A549 (cell line): Measurements from ENCODE around the gene FIGN. TPM values are rescaled to one million over a fixed set of nuclear protein-coding genes. Genes with fewer than 3 reads are reported as not detected.

ENCODE experiments used
- ATAC-seq, 2 experiments: fragments of 200-7000 bp in 1 of 2; fragments of >200 bp in 1 of 2; cut with Nextera tagmentation in 1 of 2; cut with Tn5 transposase in 1 of 2; 3 replicates each; pipeline versions ENCODE4 v1.8.0 to v1.9.1; 2018 to 2020; ENCODE audit warnings: mild to moderate bottlenecking in 1 of 2, moderate library complexity in 1 of 2
- CTCF ChIA-PET: fragments of 300-600 bp; sonication (Branson Sonifier 250); formaldehyde crosslinking; extraction: SDS; loops from one replicate; lab custom pipeline; 2021; ENCODE audit warnings: antibody characterized with exemption, inconsistent platforms; lab: Yijun Ruan, JAX
- POLR2A ChIA-PET: fragments of 350-600 bp; formaldehyde crosslinking; extraction: SDS; loops from one replicate; lab custom pipeline; 2021; ENCODE audit warnings: antibody characterized with exemption, inconsistent platforms; lab: Yijun Ruan, JAX
- DNase-seq, 2 experiments: peaks; one replicate each; pipeline versions ENCODE4 v3.0.0 to v3.0.0-alpha.2; 2011 to 2016; ENCODE audit warnings: low read depth in 1 of 2, low spot score in 1 of 2
- FAIRE-seq: peaks from 2 replicates; lab custom pipeline; 2011; peaks lifted over from hg19 to GRCh38; lab: Jason Lieb, UNC
- H3K27ac ChIP-seq, 2 experiments: fragments of >200 bp; sonication (Bioruptor Twin); formaldehyde crosslinking; 3 replicates each; pipeline ENCODE4 v1.5.1; 2016 to 2017
- H3K4me1 ChIP-seq: fragments of >200 bp; sonication (Bioruptor Twin); formaldehyde crosslinking; 3 replicates; pipeline ENCODE4 v1.6.1; 2016
- H3K4me2 ChIP-seq: fragments of >200 bp; sonication (Bioruptor Twin); formaldehyde crosslinking; 3 replicates; pipeline ENCODE4 v1.6.1; 2016
- H3K4me3 ChIP-seq: fragments of >200 bp; sonication (Bioruptor Twin); formaldehyde crosslinking; 3 replicates; pipeline ENCODE4 v1.5.1; 2016
- H3K9me3 ChIP-seq: fragments of >200 bp; sonication (Bioruptor Twin); formaldehyde crosslinking; 3 replicates; pipeline ENCODE4 v1.6.1; 2016
- CBX2 ChIP-seq: fragments of 200-600 bp; sonication (generic); IDR thresholded peaks from 2 replicates; pipeline ENCODE4 v1.6.1; 2016; ENCODE audit warnings: low read depth, mild to moderate bottlenecking, borderline replicate concordance
- CBX8 ChIP-seq: fragments of 200-600 bp; sonication (generic); IDR thresholded peaks from 2 replicates; pipeline ENCODE4 v1.6.1; 2016
- CEBPB ChIP-seq, 2 experiments: fragments of >200 bp in 1 of 2; sonication (Bioruptor Twin) in 1 of 2; formaldehyde crosslinking in 1 of 2; IDR thresholded peaks; 2 replicates each; pipeline ENCODE4 v1.6.1; 2012 to 2016
- CHD2 ChIP-seq: fragments of 150-350 bp; IDR thresholded peaks from 2 replicates; pipeline ENCODE4 v1.6.1; 2014; ENCODE audit warnings: low read length; ENCODE audit not compliant: partially characterized antibody
- CHD4 ChIP-seq: fragments of 200-600 bp; sonication (generic); IDR thresholded peaks from 2 replicates; pipeline ENCODE4 v1.6.1; 2016; ENCODE audit warnings: antibody characterized with exemption, mild to moderate bottlenecking, borderline replicate concordance
- EHF ChIP-seq: fragments of 250-450 bp; sonication (Bioruptor Pico); IDR thresholded peaks from 2 replicates; pipeline ENCODE4 v1.5.0; 2020; ENCODE audit warnings: mild to moderate bottlenecking
- ELK1 ChIP-seq: fragments of 150-350 bp; IDR thresholded peaks from 2 replicates; pipeline ENCODE4 v1.6.1; 2014; ENCODE audit warnings: low read depth, mild to moderate bottlenecking, low read length
- ESRRA ChIP-seq: fragments of 150-350 bp; IDR thresholded peaks from 2 replicates; pipeline ENCODE4 v1.6.1; 2014; ENCODE audit warnings: mild to moderate bottlenecking, low read length, borderline replicate concordance
- FOSL2 ChIP-seq, 2 experiments: fragments of 450-650 bp in 1 of 2; fragments of >200 bp in 1 of 2; sonication (Bioruptor Twin) in 1 of 2; formaldehyde crosslinking; IDR thresholded peaks; 2 replicates each; pipeline versions ENCODE4 v1.5.0 to v1.6.1; 2016 to 2020; ENCODE audit warnings: mild to moderate bottlenecking in 1 of 2, moderate library complexity in 1 of 2
- FOXS1 ChIP-seq: fragments of 250-450 bp; sonication (Bioruptor Pico); IDR thresholded peaks from 2 replicates; pipeline ENCODE4 v1.5.0; 2020; ENCODE audit warnings: mild to moderate bottlenecking, moderate library complexity
- GATA3 ChIP-seq: IDR thresholded peaks from 2 replicates; pipeline ENCODE4 v1.6.1; 2012; ENCODE audit warnings: borderline replicate concordance
- HES2 ChIP-seq: fragments of >200 bp; sonication (Bioruptor Twin); formaldehyde crosslinking; IDR thresholded peaks from 2 replicates; pipeline ENCODE4 v1.6.1; 2016
- HOXA7 ChIP-seq: fragments of 250-450 bp; sonication (Bioruptor Pico); IDR thresholded peaks from 2 replicates; pipeline ENCODE4 v1.5.0; 2020; ENCODE audit warnings: mild to moderate bottlenecking, moderate library complexity
- HOXB5 ChIP-seq: fragments of 250-450 bp; sonication (Bioruptor Pico); IDR thresholded peaks from 2 replicates; pipeline ENCODE4 v1.5.0; 2020; ENCODE audit warnings: mild to moderate bottlenecking, moderate library complexity
- KDM1A ChIP-seq: fragments of 200-600 bp; sonication (generic); IDR thresholded peaks from 2 replicates; pipeline ENCODE4 v1.6.1; 2016; ENCODE audit warnings: low read depth, mild to moderate bottlenecking
- NFE2L2 ChIP-seq: fragments of 150-350 bp; conservative IDR thresholded peaks from 2 replicates; pipeline ENCODE4 v1.6.1; 2014; ENCODE audit warnings: low read length
- RFX5 ChIP-seq: fragments of 450-650 bp; IDR thresholded peaks from 2 replicates; pipeline ENCODE4 v1.7.1; 2014; ENCODE audit warnings: antibody characterized with exemption, mild to moderate bottlenecking, moderate library complexity
- TFCP2L1 ChIP-seq: fragments of 250-450 bp; sonication (Bioruptor Pico); IDR thresholded peaks from 2 replicates; pipeline ENCODE4 v1.5.0; 2021; ENCODE audit warnings: mild to moderate bottlenecking
- ZFP36 ChIP-seq: fragments of 450-650 bp; IDR thresholded peaks from 2 replicates; pipeline ENCODE4 v1.6.1; 2014; ENCODE audit warnings: borderline replicate concordance; ENCODE audit not compliant: partially characterized antibody
- WGBS: methylation state at CpG from one replicate; pipeline ENCODE4 v1.1.6; 2017; ENCODE audit errors: missing lambda C conversion rate; 5-methylcytosine and 5-hydroxymethylcytosine counted together
- polyA plus RNA-seq, 4 experiments: library from polyadenylated mRNA; depleted of rRNA in 3 of 4; stranded (reverse); fragments of >200 nt; fragmentation: RNase III in 1 of 4; extraction: RNeasy Plus Mini Kit Qiagen cat#74134 plus additional on column Dnase treatment in 1 of 4; gene quantifications; 2 replicates in 3 of 4; 3 replicates in 1 of 4; pipeline ENCODE4 v1.2.3, GENCODE V29; 2011 to 2017

FIGN gene
- polyA plus RNA-seq, 2 of the 4 experiments (the other 2 are of a cell fraction), result 1.9 to 3.8 TPM

- peaks cover 61% of the 10 kb centered on the region for H3K4me1 ChIP-seq
- peaks cover 4% of the 10 kb centered on the region; the same call in 1 of the 3 replicates for H3K9me3 ChIP-seq
- peak overlapping the region; percentile 77 for H3K4me2 ChIP-seq
- H3K27ac ChIP-seq, result peak overlapping the region; percentile 73 to 78
- DNase-seq (peak in 1 of 2 experiments; percentile 58), ATAC-seq (no peak), FAIRE-seq (no peak)
- H3K4me3 ChIP-seq, result no peak overlapping the region
- TF ChIP-seq TFCP2L1 (CRISPR knock-in tag) (0 out of 2 replicates have a peak, but pooled peaks have one; percentile 18), CBX8 (no peak), FOSL2 (IDR thresholded peaks at IDR 0.05) (no peak), FOSL2 (CRISPR knock-in tag; IDR thresholded peaks at IDR 0.05) (peak; percentile 56), CHD2 (no peak), HOXB5 (CRISPR knock-in tag) (peak; percentile 33; the same call in 1 of the 2 replicates), KDM1A (no peak), FOXS1 (CRISPR knock-in tag) (no peak), GATA3 (peak; percentile 60; the same call in 1 of the 2 replicates), ESRRA (no peak), CEBPB (IDR thresholded peaks at IDR 0.05) (peak; percentile 68 to 93)
- ChIA-PET POLR2A (no interaction called here), CTCF (no interaction called here)
- WGBS, result 32% methylated on average over 5 of the region's 5 CpGs
These were observed 71.2 kb downstream of the FIGN start for GRCh38 chr2:163664610-163665009.

- ATAC-seq (no peak), FAIRE-seq (no peak), DNase-seq (no peak)
- no peaks in the 10 kb centered on the region for H3K9me3 ChIP-seq
- H3K4me1 ChIP-seq, result peaks cover 62% of the 10 kb centered on the region
- no peak overlapping the region for H3K4me3 ChIP-seq
- 68% methylated on average over 4 of the region's 4 CpGs for WGBS
- TF ChIP-seq CEBPB (IDR thresholded peaks at IDR 0.05), result no peak
- no peak for TF ChIP-seq HOXA7
- TF ChIP-seq ESRRA, result no peak
- no peak for TF ChIP-seq TFCP2L1 (CRISPR knock-in tag)
- TF ChIP-seq HES2, result no peak
- no peak for TF ChIP-seq ELK1
- TF ChIP-seq GATA3, result no peak
- TF ChIP-seq ZFP36, result no peak
- TF ChIP-seq NFE2L2, result no peak
- no peak for TF ChIP-seq RFX5
- peak overlapping the region; percentile 16 for H3K4me2 ChIP-seq
- peak overlapping the region; percentile 40 to 78; a peak in 4 of 6 replicates for H3K27ac ChIP-seq
- CTCF ChIA-PET, result no interaction called here
- POLR2A ChIA-PET, result no interaction called here
These were observed 73.5 kb downstream of the FIGN start for GRCh38 chr2:163662141-163662780.

GRCh38 chr2:163659224-163659623, 76.6 kb downstream of the FIGN start:
- ChIA-PET POLR2A (no interaction called here), CTCF (no interaction called here)
- WGBS, result 73% methylated on average over 2 of the region's 2 CpGs
- peak in 1 of 2 experiments; percentile 55; a peak in 2 of 6 replicates for ATAC-seq
- FAIRE-seq, result no peak
- Histone ChIP-seq H3K27ac (peak overlapping the region in 1 of 2 experiments; percentile 57; a peak in 1 of 6 replicates), H3K4me2 (peak overlapping the region; percentile 12; the same call in 1 of the 3 replicates), H3K4me3 (no peak overlapping the region), H3K9me3 (no peaks in the 10 kb centered on the region), H3K4me1 (peaks cover 32% of the 10 kb centered on the region)
- DNase-seq, result no peak
- TF ChIP-seq CHD4 (no peak), TFCP2L1 (CRISPR knock-in tag) (no peak), EHF (CRISPR knock-in tag) (no peak), CBX2 (no peak)
